HL-60 (cell line): ENCODE results near the gene ARHGAP45.

ENCODE experiments used
- DNase-seq, 2 experiments: peaks; one replicate each; pipeline ENCODE4 v3.0.0-alpha.2; 2010 to 2020; ENCODE audit warnings: low read depth in 1 of 2, low spot score in 1 of 2
- H3K27ac ChIP-seq: fragments of 250-450 bp; sonication (Bioruptor Pico); replicated peaks from 2 replicates; pipeline ENCODE4 v1.5.1; 2020; ENCODE audit warnings: mild to moderate bottlenecking, moderate library complexity
- H3K27me3 ChIP-seq: fragments of 250-450 bp; sonication (Bioruptor Pico); 2 replicates; pipeline ENCODE4 v1.5.1; 2021; ENCODE audit warnings: mild to moderate bottlenecking, moderate library complexity; ENCODE audit not compliant: insufficient read depth, poor library complexity, severe bottlenecking
- H3K4me3 ChIP-seq: replicated peaks from 2 replicates; pipeline ENCODE4 v1.5.1; 2011; ENCODE audit warnings: mild to moderate bottlenecking, control low read depth, low read length; ENCODE audit not compliant: insufficient read depth
- CTCF ChIP-seq: IDR thresholded peaks from one replicate; pipeline ENCODE4 v1.5.1; 2011; ENCODE audit warnings: low read length, control low read depth, inconsistent platforms; ENCODE audit not compliant: insufficient read depth
- GABPA ChIP-seq: IDR thresholded peaks from 2 replicates; pipeline ENCODE4 v1.6.1; 2012; ENCODE audit warnings: low read depth
- POLR2AphosphoS5 ChIP-seq: IDR thresholded peaks from 2 replicates; pipeline ENCODE4 v1.6.1; 2012; ENCODE audit warnings: low read depth
- REST ChIP-seq: IDR thresholded peaks from 2 replicates; pipeline ENCODE4 v1.6.1; 2012; ENCODE audit warnings: low read depth; ENCODE audit not compliant: insufficient replicate concordance
- SPI1 ChIP-seq: IDR thresholded peaks from 2 replicates; pipeline ENCODE4 v1.6.1; 2012; ENCODE audit warnings: low read depth, mild to moderate bottlenecking, borderline replicate concordance

ARHGAP45 gene

GRCh38 chr19:1074544-1075283 lies 7.7 kb downstream of the ARHGAP45 start:
- Histone ChIP-seq H3K4me3 (no peak overlapping the region), H3K27ac (peak overlapping the region; percentile 46; the same call in 1 of the 2 replicates), H3K27me3 (no peaks in the 10 kb centered on the region)
- TF ChIP-seq GABPA (no peak), CTCF (no peak), SPI1 (no peak), POLR2AphosphoS5 (no peak), REST (no peak)
- DNase-seq = peak in 1 of 2 experiments; percentile 90

GRCh38 chr19:1076046-1076386 lies 9.0 kb downstream of the ARHGAP45 start:
- Histone ChIP-seq H3K27me3 (no peaks in the 10 kb centered on the region), H3K4me3 (no peak overlapping the region), H3K27ac (0 out of 2 replicates have a peak overlapping the region, but pooled peaks have one; percentile 13)
- DNase-seq = no peak
- TF ChIP-seq CTCF (no peak), REST (no peak), GABPA (no peak), POLR2AphosphoS5 (no peak), SPI1 (no peak)

- H3K27ac ChIP-seq = peak overlapping the region; percentile 60
- H3K27me3 ChIP-seq = no peaks in the 10 kb centered on the region
- DNase-seq = peak in 1 of 2 experiments; percentile 89
- TF ChIP-seq GABPA (no peak), POLR2AphosphoS5 (no peak), SPI1 (peak; percentile 88)
- H3K4me3 ChIP-seq = no peak overlapping the region
Measured at GRCh38 chr19:1076951-1077350, 10.0 kb downstream of the ARHGAP45 start.

- TF ChIP-seq POLR2AphosphoS5 (no peak; the same call in 1 of the 2 replicates), CTCF (no peak), GABPA (no peak), REST (no peak), SPI1 (no peak)
- H3K27ac ChIP-seq = no peak overlapping the region
- no peak overlapping the region for H3K4me3 ChIP-seq
- DNase-seq = no peak
- H3K27me3 ChIP-seq = no peaks in the 10 kb centered on the region
Measured at GRCh38 chr19:1079566-1080111, 12.7 kb downstream of the ARHGAP45 start.
